BLaER1 (cell line): ENCODE results near the gene ZBTB11.
"Not testable (repeated sequence)": the region's sequence is repeated elsewhere in the genome, so short reads cannot be mapped to it uniquely, and the experiment has no call there.

ENCODE experiments used
- H3K27ac ChIP-seq: shearing (Covaris generic); formaldehyde crosslinking; 2 replicates; pipeline ENCODE4 v1.8.1; 2022
- H3K27me3 ChIP-seq: shearing (Covaris generic); formaldehyde crosslinking; 2 replicates; pipeline ENCODE4 v1.8.1; 2022
- H3K36me3 ChIP-seq: shearing (Covaris generic); formaldehyde crosslinking; 2 replicates; pipeline ENCODE4 v1.8.1; 2022
- H3K4me1 ChIP-seq: shearing (Covaris generic); formaldehyde crosslinking; 2 replicates; pipeline ENCODE4 v1.8.1; 2022
- H3K4me2 ChIP-seq: shearing (Covaris generic); formaldehyde crosslinking; 2 replicates; pipeline ENCODE4 v1.8.1; 2022
- H3K4me3 ChIP-seq: shearing (Covaris generic); formaldehyde crosslinking; 2 replicates; pipeline ENCODE4 v1.8.1; 2022
- H3K9ac ChIP-seq: shearing (Covaris generic); formaldehyde crosslinking; 2 replicates; pipeline ENCODE4 v1.8.1; 2022
- H3K9me3 ChIP-seq: shearing (Covaris generic); formaldehyde crosslinking; 2 replicates; pipeline ENCODE4 v1.8.1; 2022
- H4K20me1 ChIP-seq: shearing (Covaris generic); formaldehyde crosslinking; 2 replicates; pipeline ENCODE4 v1.8.1; 2022
- Cebpa-rat ChIP-seq: shearing (Covaris generic); IDR thresholded peaks from 2 replicates; pipeline ENCODE4 v1.8.1; 2022

ZBTB11 gene

GRCh38 chr3:101690972-101691371 lies 14.0 kb upstream of the ZBTB11 start:
- no peak overlapping the region for H3K27ac ChIP-seq
- H3K9ac ChIP-seq: no peak overlapping the region

GRCh38 chr3:101689286-101689685 lies 12.4 kb upstream of the ZBTB11 start:
- Histone ChIP-seq H3K4me3 (no peak overlapping the region), H3K9ac (no peak overlapping the region), H3K9me3 (no peaks in the 10 kb centered on the region), H3K4me1 (peaks cover 20% of the 10 kb centered on the region), H3K4me2 (no peak overlapping the region), H3K36me3 (peaks cover 15% of the 10 kb centered on the region), H4K20me1 (peaks cover 18% of the 10 kb centered on the region), H3K27me3 (no peaks in the 10 kb centered on the region), H3K27ac (no peak overlapping the region)
- TF ChIP-seq Cebpa-rat: no peak

More at GRCh38 chr3:101690972-101691371, 14.0 kb upstream of the ZBTB11 start:
- Histone ChIP-seq H3K4me2 (no peak overlapping the region), H3K4me1 (peaks cover 7% of the 10 kb centered on the region), H3K36me3 (no peaks in the 10 kb centered on the region), H3K9me3 (no peaks in the 10 kb centered on the region), H4K20me1 (peaks cover 1% of the 10 kb centered on the region; the same call in 1 of the 2 replicates), H3K4me3 (no peak overlapping the region), H3K27me3 (no peaks in the 10 kb centered on the region)
- no peak for TF ChIP-seq Cebpa-rat

GRCh38 chr3:101687142-101687931 lies 10.4 kb upstream of the ZBTB11 start:
- Histone ChIP-seq H3K4me3 (peak overlapping the region; percentile 97), H4K20me1 (peaks cover 37% of the 10 kb centered on the region), H3K27ac (peak overlapping the region; percentile 97), H3K4me2 (peak overlapping the region; percentile 95), H3K9ac (peak overlapping the region; percentile 99), H3K4me1 (peaks cover 37% of the 10 kb centered on the region), H3K9me3 (no peaks in the 10 kb centered on the region), H3K27me3 (no peaks in the 10 kb centered on the region), H3K36me3 (peaks cover 34% of the 10 kb centered on the region)
- TF ChIP-seq Cebpa-rat: no peak

- peak overlapping the region; percentile 99 for H3K9ac ChIP-seq
- H3K27me3 ChIP-seq: no peaks in the 10 kb centered on the region
- H3K4me2 ChIP-seq: peak overlapping the region; percentile 95
- no peaks in the 10 kb centered on the region for H3K9me3 ChIP-seq
- no peak for TF ChIP-seq Cebpa-rat
- peaks cover 52% of the 10 kb centered on the region for H4K20me1 ChIP-seq
- H3K4me1 ChIP-seq: peaks cover 37% of the 10 kb centered on the region
- peaks cover 49% of the 10 kb centered on the region for H3K36me3 ChIP-seq
- H3K4me3 ChIP-seq: peak overlapping the region; percentile 97
- H3K27ac ChIP-seq: peak overlapping the region; percentile 97
These were observed 9.0 kb upstream of the ZBTB11 start for GRCh38 chr3:101685870-101686307.

- H3K4me2 ChIP-seq: peak overlapping the region; percentile 95
- TF ChIP-seq Cebpa-rat: no peak
- no peaks in the 10 kb centered on the region for H3K27me3 ChIP-seq
- peak overlapping the region; percentile 97 for H3K27ac ChIP-seq
- peaks cover 61% of the 10 kb centered on the region for H4K20me1 ChIP-seq
- H3K4me1 ChIP-seq: peaks cover 37% of the 10 kb centered on the region
- H3K4me3 ChIP-seq: peak overlapping the region; percentile 97
- H3K36me3 ChIP-seq: peaks cover 57% of the 10 kb centered on the region
- no peaks in the 10 kb centered on the region for H3K9me3 ChIP-seq
- peak overlapping the region; percentile 99 for H3K9ac ChIP-seq
These were observed 8.1 kb upstream of the ZBTB11 start for GRCh38 chr3:101685050-101685400.

GRCh38 chr3:101680466-101680865 lies 3.5 kb upstream of the ZBTB11 start:
- Histone ChIP-seq H3K27me3 (no peaks in the 10 kb centered on the region), H3K9ac (no peak overlapping the region), H3K27ac (no peak overlapping the region), H3K9me3 (no peaks in the 10 kb centered on the region), H3K4me1 (peaks cover 42% of the 10 kb centered on the region), H3K4me3 (no peak overlapping the region), H3K36me3 (peaks cover 60% of the 10 kb centered on the region), H3K4me2 (no peak overlapping the region), H4K20me1 (peaks cover 62% of the 10 kb centered on the region)
- no peak for TF ChIP-seq Cebpa-rat

GRCh38 chr3:101678837-101679236 lies 1.9 kb upstream of the ZBTB11 start:
- not testable (repeated sequence) for H3K4me2 ChIP-seq, H3K4me3 ChIP-seq, H3K27me3 ChIP-seq, H3K27ac ChIP-seq, H3K9me3 ChIP-seq, H3K9ac ChIP-seq
- peaks cover 42% of the 10 kb centered on the region for H3K4me1 ChIP-seq
- H4K20me1 ChIP-seq: peaks cover 62% of the 10 kb centered on the region
- H3K36me3 ChIP-seq: peaks cover 44% of the 10 kb centered on the region

GRCh38 chr3:101677436-101678286 lies 729 bp upstream of the ZBTB11 start:
- Histone ChIP-seq H3K9ac (peak overlapping the region; percentile 98), H3K9me3 (no peaks in the 10 kb centered on the region), H4K20me1 (peaks cover 62% of the 10 kb centered on the region), H3K4me2 (peak overlapping the region; percentile 68), H3K4me3 (peak overlapping the region; percentile 89), H3K27ac (peak overlapping the region; percentile 50), H3K27me3 (no peaks in the 10 kb centered on the region), H3K4me1 (peaks cover 35% of the 10 kb centered on the region), H3K36me3 (peaks cover 32% of the 10 kb centered on the region)
- no peak for TF ChIP-seq Cebpa-rat

GRCh38 chr3:101676216-101676764 lies 642 bp downstream of the ZBTB11 start:
- Histone ChIP-seq H3K27ac (peak overlapping the region; percentile 94), H3K4me3 (peak overlapping the region; percentile 89), H3K27me3 (no peaks in the 10 kb centered on the region), H3K36me3 (peaks cover 31% of the 10 kb centered on the region), H3K9me3 (no peaks in the 10 kb centered on the region), H3K9ac (peak overlapping the region; percentile 98), H3K4me2 (peak overlapping the region; percentile 70), H3K4me1 (peaks cover 34% of the 10 kb centered on the region), H4K20me1 (peaks cover 61% of the 10 kb centered on the region)
- TF ChIP-seq Cebpa-rat: no peak
